ENCODE measurements around the gene SLC7A8.

The SLC7A8 gene

GRCh38 chr14:23186913-23187654 is 3.6 kb upstream of the SLC7A8 start:
- peak; percentile 78 for TF ChIP-seq CTCF (IDR thresholded peaks at IDR 0.05)

GRCh38 chr14:23185063-23185462 is 1.6 kb upstream of the SLC7A8 start:
- no peak for TF ChIP-seq CTCF (IDR thresholded peaks at IDR 0.05)

GRCh38 chr14:23183158-23183470 is 346 bp downstream of the SLC7A8 start:
- no peak for TF ChIP-seq CTCF (IDR thresholded peaks at IDR 0.05)

GRCh38 chr14:23182372-23183157 is 895 bp downstream of the SLC7A8 start:
- TF ChIP-seq CTCF (IDR thresholded peaks at IDR 0.05) = no peak

- TF ChIP-seq CTCF (IDR thresholded peaks at IDR 0.05) = no peak
Observed at GRCh38 chr14:23181946-23182345, 1.5 kb downstream of the SLC7A8 start.

DNA sequence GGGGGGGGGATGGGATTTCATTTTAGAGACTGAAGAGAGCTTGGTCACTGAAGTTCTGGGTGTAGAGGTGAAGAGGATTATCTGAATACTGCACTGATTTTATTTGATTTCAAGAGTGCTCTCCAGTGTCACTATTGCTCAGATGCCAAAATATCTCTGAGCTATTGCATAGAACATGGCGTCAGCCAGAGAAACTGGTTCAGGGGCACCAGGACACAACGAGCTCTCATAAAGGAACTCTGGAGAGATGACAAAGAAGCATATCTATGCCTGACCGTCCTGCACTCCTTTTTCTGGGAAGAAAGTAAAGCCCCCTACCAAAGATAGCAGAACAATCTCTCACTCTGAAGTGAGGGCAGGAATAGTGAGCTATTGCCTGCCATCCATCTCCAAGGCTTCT is 2.0 kb downstream of the SLC7A8 start:
- no peak for TF ChIP-seq CTCF (IDR thresholded peaks at IDR 0.05)

- TF ChIP-seq CTCF (IDR thresholded peaks at IDR 0.05) = no peak
Observed at GRCh38 chr14:23177181-23177580, 6.3 kb downstream of the SLC7A8 start.

All from LNCAP (cell line).